Testis (tissue), 3 donors: Measurements from ENCODE around the gene TMEM121. TPM values are rescaled to one million over a fixed set of nuclear protein-coding genes. Genes with fewer than 3 reads are reported as not detected.

Experiments used
- DNase-seq: peaks from one replicate; pipeline ENCODE4 v3.0.0-alpha.2; 2019
- H3K27ac ChIP-seq, 2 donors: fragments of 200-600 bp; sonication (generic); one replicate each; pipeline ENCODE4 v1.5.1; 2019
- H3K27me3 ChIP-seq: fragments of 200-600 bp; sonication (generic); one replicate; pipeline ENCODE4 v1.5.1; 2019
- H3K36me3 ChIP-seq: fragments of 200-600 bp; sonication (generic); one replicate; pipeline ENCODE4 v1.5.1; 2017; ENCODE audit warnings: low read depth; ENCODE audit errors: missing control alignments
- H3K4me1 ChIP-seq: fragments of 200-600 bp; sonication (generic); one replicate; pipeline ENCODE4 v1.5.1; 2019
- H3K4me3 ChIP-seq, 2 donors: fragments of 200-600 bp; sonication (generic); one replicate each; pipeline ENCODE4 v1.5.1; 2017 to 2019
- H3K9me3 ChIP-seq: fragments of 200-600 bp; sonication (generic); one replicate; pipeline ENCODE4 v1.5.1; 2017
- POLR2A ChIP-seq: fragments of 450-650 bp; IDR thresholded peaks from one replicate; pipeline ENCODE4 v1.6.1; 2017; ENCODE audit warnings: antibody characterized with exemption, mild to moderate bottlenecking, moderate library complexity
- WGBS, 2 donors: methylation state at CpG; one replicate each; pipeline ENCODE4 v1.1.5; 2018; 5-methylcytosine and 5-hydroxymethylcytosine counted together
- intact Hi-C: fragments of 100-400 bp; cut with DNase I; formaldehyde crosslinking; loops from one replicate; pipeline ENCODE4 v1.15.1; 2023; ENCODE audit warnings: low total_unique reads
- polyA plus RNA-seq: library from polyadenylated mRNA; stranded (reverse); fragments of 350-450 nt; fragmentation: Illumina TruSeq; extraction: RNeasy Lipid Tissue Mini Kit (QIAGEN cat#74804); gene quantifications from one replicate; pipeline ENCODE4 v1.2.3, GENCODE V29; 2014; ENCODE audit warnings: low read depth, low replicate concordance; ENCODE audit not compliant: insufficient read depth
- total RNA-seq, 2 donors: library from RNA; depleted of rRNA; stranded (reverse); fragments of >200 nt; gene quantifications; one replicate each; pipeline ENCODE4 v1.2.3, GENCODE V29; 2016
- TF ChIP-seq, protein P1 (sequence below), 3 experiments: fragments of 450-650 bp in 2 of 3; fragments of 200-600 bp in 1 of 3; sonication (generic) in 1 of 3; IDR thresholded peaks; one replicate each; pipeline ENCODE4 v1.5.1; 2016 to 2019; ENCODE audit warnings: antibody characterized with exemption in 3 of 3, mild to moderate bottlenecking in 2 of 3, moderate library complexity in 1 of 3

The TMEM121 gene
- total and polyA plus RNA-seq, 3 donors from 2014 or later, result 1.4 to 4.8 (median 3.7) TPM

DNA sequence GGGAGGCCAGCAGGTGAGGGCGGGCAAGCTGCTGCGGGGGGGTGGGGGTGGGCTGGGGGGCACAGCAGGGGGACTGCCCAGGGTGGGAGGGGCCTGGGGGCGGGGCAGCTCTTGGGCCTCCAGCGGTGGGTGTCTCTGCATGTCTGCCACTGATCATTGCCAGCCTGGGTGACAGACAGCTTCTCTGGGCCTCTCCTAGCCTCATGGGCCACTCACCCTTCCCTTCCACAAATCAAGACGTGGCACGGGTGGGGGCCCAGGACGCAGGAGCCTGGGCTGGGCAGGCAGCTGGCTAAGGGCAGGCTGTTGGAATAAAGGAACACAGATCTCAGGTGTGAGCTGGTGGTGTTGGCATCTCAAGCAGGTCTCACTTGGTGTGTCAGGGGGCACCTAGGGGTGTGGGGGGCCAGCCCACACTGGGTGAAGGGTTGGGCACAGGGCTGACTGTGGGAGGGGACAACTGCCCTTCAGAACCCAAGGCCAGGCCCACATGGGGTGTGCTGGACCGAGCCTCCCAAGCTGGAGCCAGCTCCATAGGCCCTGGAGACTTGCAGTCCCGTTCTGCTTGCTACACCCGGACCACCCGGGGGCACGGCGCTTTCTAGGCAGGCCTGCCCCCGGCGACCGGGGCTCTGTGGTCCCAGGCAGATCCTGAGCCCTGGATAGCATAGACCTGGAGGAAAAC is 32.3 kb upstream of the TMEM121 start:
- no peaks in the 10 kb centered on the region for H3K27me3 ChIP-seq
- no peak overlapping the region for H3K27ac ChIP-seq
- no peaks in the 10 kb centered on the region for H3K9me3 ChIP-seq
- H3K36me3 ChIP-seq, result no peaks in the 10 kb centered on the region
- 89 to 90% methylated on average over 9 to 16 of the region's 16 CpGs for WGBS, 2 donors
- no peak for DNase-seq
- no peak overlapping the region for H3K4me3 ChIP-seq
- intact Hi-C loops, result no loop called here
- TF ChIP-seq POLR2A, result no peak
- TF ChIP-seq, protein P1, sequence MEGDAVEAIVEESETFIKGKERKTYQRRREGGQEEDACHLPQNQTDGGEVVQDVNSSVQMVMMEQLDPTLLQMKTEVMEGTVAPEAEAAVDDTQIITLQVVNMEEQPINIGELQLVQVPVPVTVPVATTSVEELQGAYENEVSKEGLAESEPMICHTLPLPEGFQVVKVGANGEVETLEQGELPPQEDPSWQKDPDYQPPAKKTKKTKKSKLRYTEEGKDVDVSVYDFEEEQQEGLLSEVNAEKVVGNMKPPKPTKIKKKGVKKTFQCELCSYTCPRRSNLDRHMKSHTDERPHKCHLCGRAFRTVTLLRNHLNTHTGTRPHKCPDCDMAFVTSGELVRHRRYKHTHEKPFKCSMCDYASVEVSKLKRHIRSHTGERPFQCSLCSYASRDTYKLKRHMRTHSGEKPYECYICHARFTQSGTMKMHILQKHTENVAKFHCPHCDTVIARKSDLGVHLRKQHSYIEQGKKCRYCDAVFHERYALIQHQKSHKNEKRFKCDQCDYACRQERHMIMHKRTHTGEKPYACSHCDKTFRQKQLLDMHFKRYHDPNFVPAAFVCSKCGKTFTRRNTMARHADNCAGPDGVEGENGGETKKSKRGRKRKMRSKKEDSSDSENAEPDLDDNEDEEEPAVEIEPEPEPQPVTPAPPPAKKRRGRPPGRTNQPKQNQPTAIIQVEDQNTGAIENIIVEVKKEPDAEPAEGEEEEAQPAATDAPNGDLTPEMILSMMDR (IDR thresholded peaks at IDR 0.05), result no peak
- H3K4me1 ChIP-seq, result peaks cover 10% of the 10 kb centered on the region

DNA sequence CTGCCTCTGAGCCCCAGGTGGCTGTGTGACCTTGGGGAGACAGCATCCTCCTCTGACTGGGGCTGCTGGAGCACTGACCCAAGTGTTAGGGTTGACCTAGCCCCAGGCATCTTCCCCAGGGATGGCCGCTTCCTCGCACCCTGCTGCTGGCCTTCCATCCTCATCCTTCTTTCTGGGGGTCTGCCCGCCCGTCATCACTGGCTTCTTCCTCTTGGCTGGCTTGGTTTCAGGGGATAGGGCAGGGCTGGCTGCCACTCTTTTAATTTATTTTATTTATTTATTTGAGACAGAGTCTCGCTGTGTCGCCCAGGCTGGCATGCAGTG is 31.8 kb upstream of the TMEM121 start:
- Histone ChIP-seq H3K4me3 (no peak overlapping the region), H3K27ac (no peak overlapping the region), H3K36me3 (no peaks in the 10 kb centered on the region), H3K27me3 (no peaks in the 10 kb centered on the region), H3K4me1 (peaks cover 10% of the 10 kb centered on the region), H3K9me3 (no peaks in the 10 kb centered on the region)
- 93 to 97% methylated on average over 4 to 6 of the region's 6 CpGs for WGBS, 2 donors
- intact Hi-C loops, result no loop called here
- no peak for TF ChIP-seq POLR2A
- DNase-seq, result no peak

DNA sequence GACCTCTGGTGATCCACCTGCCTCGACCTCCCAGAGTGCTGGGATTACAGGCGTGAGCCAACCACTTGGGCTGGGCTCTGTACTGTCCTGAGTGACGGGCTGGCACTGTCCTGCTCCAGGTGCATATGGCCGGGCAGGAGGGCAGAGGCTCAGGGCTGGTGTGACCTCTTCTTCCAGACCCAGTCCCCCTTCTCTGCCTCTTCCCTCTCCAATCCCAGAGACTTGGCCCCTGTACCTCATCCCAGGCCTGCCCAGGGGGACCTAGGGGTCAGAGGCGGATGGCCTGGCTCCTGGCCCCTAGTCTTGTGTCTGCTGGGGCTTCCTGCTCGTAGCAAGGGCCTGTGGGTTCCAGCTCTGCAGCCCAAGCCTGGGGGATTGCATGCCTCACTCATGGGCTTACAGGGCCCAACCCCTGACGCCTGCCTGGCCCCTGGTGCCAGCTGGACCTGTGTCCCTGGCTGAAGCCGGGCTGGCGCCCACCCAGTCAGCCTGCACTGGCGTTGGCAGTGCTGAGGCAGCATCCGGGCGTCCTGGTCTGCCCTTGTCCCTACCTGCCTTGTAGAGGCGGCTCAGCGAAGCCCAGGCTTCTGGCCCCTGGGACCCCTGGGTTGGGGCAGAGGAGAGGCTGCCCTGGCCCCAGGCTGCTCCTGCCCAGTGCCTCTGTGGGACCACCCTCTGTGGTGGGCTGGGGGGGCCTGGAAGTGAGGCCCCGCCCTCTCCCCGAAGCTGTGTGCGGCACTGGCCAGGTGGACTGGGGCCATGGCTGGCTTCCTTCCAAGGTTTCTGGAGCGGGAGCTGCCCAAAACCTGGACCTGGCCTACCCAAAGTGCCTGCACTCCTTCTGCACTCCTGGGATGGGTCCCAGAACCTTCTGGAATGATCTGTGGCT is 31.0 kb upstream of the TMEM121 start:
- intact Hi-C loops, result no loop called here
- no peak overlapping the region for H3K27ac ChIP-seq
- H3K36me3 ChIP-seq, result no peaks in the 10 kb centered on the region
- H3K4me3 ChIP-seq, result no peak overlapping the region
- no peaks in the 10 kb centered on the region for H3K27me3 ChIP-seq
- no peak for DNase-seq
- WGBS, 2 donors, result 76 to 83% methylated on average over 1 to 18 of the region's 18 CpGs
- TF ChIP-seq, protein P1 (IDR thresholded peaks at IDR 0.05), result no peak
- TF ChIP-seq POLR2A, result no peak
- H3K9me3 ChIP-seq, result no peaks in the 10 kb centered on the region
- peaks cover 9% of the 10 kb centered on the region for H3K4me1 ChIP-seq

DNA sequence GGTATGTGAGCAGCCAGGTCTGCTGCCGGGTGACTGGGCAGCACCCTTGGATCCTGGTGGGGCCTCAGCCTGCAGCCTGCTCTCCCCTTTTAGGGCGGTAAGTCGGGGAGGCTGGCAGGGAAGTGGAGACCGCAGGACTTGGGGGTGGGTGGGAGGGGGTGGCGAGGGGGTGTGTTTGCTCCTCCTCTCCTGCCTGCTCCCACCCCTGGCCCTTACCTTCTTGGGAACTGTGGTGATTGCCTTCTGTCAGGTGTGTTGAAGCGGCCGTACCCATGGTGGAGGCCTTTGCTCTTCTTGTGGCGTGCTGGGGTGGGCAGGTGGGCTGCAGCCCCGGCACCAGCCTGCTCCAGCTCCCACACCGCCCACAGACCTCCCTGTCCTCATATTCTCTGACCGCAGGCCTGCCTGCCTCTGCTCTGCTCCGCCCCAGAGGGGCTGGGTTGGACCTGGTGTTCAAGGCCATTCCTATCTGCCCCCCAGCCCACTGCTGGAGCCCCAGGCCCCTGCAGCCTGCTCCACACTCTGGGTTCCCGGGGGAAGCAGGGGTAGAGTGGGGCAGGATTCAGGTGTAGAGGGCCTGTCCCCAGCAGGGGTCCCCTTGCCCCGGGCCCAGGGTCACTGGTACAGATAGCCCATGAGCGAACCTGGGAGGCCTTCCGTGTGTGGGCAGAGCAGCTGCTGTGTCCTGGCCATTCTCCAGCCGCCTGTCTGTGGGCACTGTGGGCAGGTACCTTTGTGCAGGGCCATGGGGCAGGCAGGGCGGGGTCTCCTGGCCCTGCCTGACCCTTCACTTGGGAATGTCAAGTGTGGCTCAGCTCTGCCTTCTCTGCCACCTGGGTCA is 30.2 kb upstream of the TMEM121 start:
- Histone ChIP-seq H3K27me3 (no peaks in the 10 kb centered on the region), H3K36me3 (no peaks in the 10 kb centered on the region), H3K27ac (no peak overlapping the region), H3K9me3 (no peaks in the 10 kb centered on the region), H3K4me3 (no peak overlapping the region), H3K4me1 (peaks cover 9% of the 10 kb centered on the region)
- intact Hi-C loops, result no loop called here
- TF ChIP-seq, protein P1 (IDR thresholded peaks at IDR 0.05), result no peak
- no peak for TF ChIP-seq POLR2A
- no peak for DNase-seq
- 65 to 73% methylated on average over 3 to 16 of the region's 18 CpGs for WGBS, 2 donors
